C4-2B (cell line): ENCODE measurements around the gene MLLT1.

Experiments
- ZFX ChIP-seq: fragments of 450-650 bp; IDR thresholded peaks from 2 replicates; pipeline ENCODE4 v1.6.1; 2017
- TF ChIP-seq, protein P1 (sequence below): fragments of 450-650 bp; conservative IDR thresholded peaks from 2 replicates; pipeline ENCODE4 v1.5.1; 2017; ENCODE audit warnings: mild to moderate bottlenecking

- TF ChIP-seq, protein P1, sequence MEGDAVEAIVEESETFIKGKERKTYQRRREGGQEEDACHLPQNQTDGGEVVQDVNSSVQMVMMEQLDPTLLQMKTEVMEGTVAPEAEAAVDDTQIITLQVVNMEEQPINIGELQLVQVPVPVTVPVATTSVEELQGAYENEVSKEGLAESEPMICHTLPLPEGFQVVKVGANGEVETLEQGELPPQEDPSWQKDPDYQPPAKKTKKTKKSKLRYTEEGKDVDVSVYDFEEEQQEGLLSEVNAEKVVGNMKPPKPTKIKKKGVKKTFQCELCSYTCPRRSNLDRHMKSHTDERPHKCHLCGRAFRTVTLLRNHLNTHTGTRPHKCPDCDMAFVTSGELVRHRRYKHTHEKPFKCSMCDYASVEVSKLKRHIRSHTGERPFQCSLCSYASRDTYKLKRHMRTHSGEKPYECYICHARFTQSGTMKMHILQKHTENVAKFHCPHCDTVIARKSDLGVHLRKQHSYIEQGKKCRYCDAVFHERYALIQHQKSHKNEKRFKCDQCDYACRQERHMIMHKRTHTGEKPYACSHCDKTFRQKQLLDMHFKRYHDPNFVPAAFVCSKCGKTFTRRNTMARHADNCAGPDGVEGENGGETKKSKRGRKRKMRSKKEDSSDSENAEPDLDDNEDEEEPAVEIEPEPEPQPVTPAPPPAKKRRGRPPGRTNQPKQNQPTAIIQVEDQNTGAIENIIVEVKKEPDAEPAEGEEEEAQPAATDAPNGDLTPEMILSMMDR, result no peak
- no peak for TF ChIP-seq ZFX
Measured at GRCh38 chr19:6214881-6215541, 64.8 kb downstream of the MLLT1 start.
